GM20431 (cell line): ENCODE measurements around the gene PHYH.

Source experiments
- in situ Hi-C: fragments of 300-500 bp; cut with MseI, MboI; formaldehyde crosslinking; loops from one replicate; pipeline ENCODE4 v1.15.0; 2020; ENCODE audit warnings: low sequenced_read_pairs; ENCODE audit not compliant: unreplicated experiment

The PHYH gene

GRCh38 chr10:13233358-13233757, 66.5 kb downstream of the PHYH start:
- in situ Hi-C loops = no loop called here

DNA sequence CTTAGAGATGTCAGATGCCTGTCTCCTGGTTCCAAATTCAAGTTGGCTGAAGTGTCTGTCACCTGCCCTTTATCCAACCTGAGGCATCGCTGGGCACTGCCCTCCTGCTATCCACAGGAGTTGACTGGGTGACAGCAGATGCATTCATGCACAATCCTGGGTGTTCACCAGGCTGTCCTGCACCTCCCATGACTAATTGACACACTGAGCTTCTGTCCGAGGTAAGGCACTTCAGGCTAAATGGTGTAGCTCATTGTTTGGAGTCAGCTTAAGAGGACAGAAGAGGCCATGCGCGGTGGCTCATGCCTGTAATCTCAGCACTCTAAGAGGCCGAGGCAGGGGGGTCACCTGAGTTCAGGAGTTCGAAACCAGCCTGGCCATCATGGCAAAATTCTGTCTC, 68.1 kb downstream of the PHYH start:
- in situ Hi-C loops = no loop called here

DNA sequence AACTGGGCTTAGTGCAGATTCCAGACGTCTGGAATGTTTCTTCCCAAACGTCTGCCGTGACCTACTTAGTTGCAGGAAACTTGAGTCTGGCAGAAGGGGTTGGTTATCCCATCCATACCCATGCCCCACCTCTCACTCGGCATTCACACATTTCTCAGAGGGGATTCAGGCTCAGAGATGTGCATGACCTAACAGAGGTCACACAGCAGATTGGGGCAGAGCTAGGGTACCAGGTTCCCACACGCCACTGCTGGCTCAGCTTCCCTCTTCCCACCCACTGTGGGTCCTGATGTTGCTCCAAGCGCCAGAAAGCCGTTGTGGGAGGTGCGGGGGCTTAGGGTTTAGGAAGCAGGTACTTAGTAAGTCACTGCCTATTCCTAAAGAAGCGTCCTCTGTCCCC, 68.7 kb downstream of the PHYH start:
- in situ Hi-C loops = no loop called here
